ENCODE measurements around the gene MKRN1. TPM values are rescaled to one million over a fixed set of nuclear protein-coding genes. Genes with fewer than 3 reads are reported as not detected.

The MKRN1 gene
- total and polyA plus RNA-seq, 2 experiments from 2014 or later: 63.7 to 71.5 TPM

- 9% methylated on average over 2 of the region's 2 CpGs for WGBS (ENCODE audit: low lambda C conversion rate, missing lambda C conversion rate)
- peak overlapping the region; percentile 51 for H3K27ac ChIP-seq
- peak overlapping the region; percentile 97 for H3K4me3 ChIP-seq
- no peak for DNase-seq (ENCODE audit: low spot score)
- no peak for TF ChIP-seq CTCF (IDR thresholded peaks at IDR 0.05; ENCODE audit: poor library complexity)
- no peak for TF ChIP-seq EZH2 (IDR thresholded peaks at IDR 0.05; ENCODE audit: borderline replicate concordance)
- no peak for TF ChIP-seq EZH2phosphoT487 (IDR thresholded peaks at IDR 0.05; ENCODE audit: low read depth, severe bottlenecking, unreplicated experiment)
- H2AFZ ChIP-seq: peak overlapping the region; percentile 84
- H3K79me2 ChIP-seq: peaks cover 38% of the 10 kb centered on the region
- H3K36me3 ChIP-seq (replicated peaks; ENCODE audit: insufficient read depth, low read depth): no peaks in the 10 kb centered on the region
- H3K9me3 ChIP-seq (ENCODE audit: low read depth): no peaks in the 10 kb centered on the region
- peaks cover 10% of the 10 kb centered on the region for H3K4me1 ChIP-seq (ENCODE audit: insufficient read depth)
- peak overlapping the region; percentile 84 for H3K4me2 ChIP-seq
- no peaks in the 10 kb centered on the region for H3K27me3 ChIP-seq
- H4K20me1 ChIP-seq (ENCODE audit: insufficient read depth, poor library complexity, severe bottlenecking): peaks cover 35% of the 10 kb centered on the region
- no peaks in the 10 kb centered on the region for H3K9me2 ChIP-seq (replicated peaks; ENCODE audit: insufficient read depth)
These were observed 407 bp upstream of the MKRN1 start for GRCh38 chr7:140479739-140480084.

- Histone ChIP-seq H3K79me2 (peaks cover 51% of the 10 kb centered on the region), H3K4me1 (ENCODE audit: insufficient read depth) (peaks cover 10% of the 10 kb centered on the region), H2AFZ (peak overlapping the region; percentile 84), H3K9me3 (ENCODE audit: low read depth) (no peaks in the 10 kb centered on the region), H3K27me3 (no peaks in the 10 kb centered on the region), H3K36me3 (replicated peaks; ENCODE audit: insufficient read depth, low read depth) (no peaks in the 10 kb centered on the region), H3K4me3 (peak overlapping the region; percentile 97), H3K27ac (peak overlapping the region; percentile 96), H4K20me1 (ENCODE audit: insufficient read depth, poor library complexity, severe bottlenecking) (peaks cover 48% of the 10 kb centered on the region), H3K9me2 (replicated peaks; ENCODE audit: insufficient read depth) (no peaks in the 10 kb centered on the region), H3K4me2 (peak overlapping the region; percentile 84)
- TF ChIP-seq EZH2 (IDR thresholded peaks at IDR 0.05; ENCODE audit: borderline replicate concordance) (no peak), CTCF (IDR thresholded peaks at IDR 0.05; ENCODE audit: poor library complexity) (no peak), EZH2phosphoT487 (IDR thresholded peaks at IDR 0.05; ENCODE audit: low read depth, severe bottlenecking, unreplicated experiment) (no peak)
- WGBS (ENCODE audit: low lambda C conversion rate, missing lambda C conversion rate): 2% methylated on average over 40 of the region's 69 CpGs
- DNase-seq (ENCODE audit: low spot score): peak; percentile 67
These were observed 851 bp downstream of the MKRN1 start for GRCh38 chr7:140478246-140479061.

GRCh38 chr7:140476698-140477261 is 2.5 kb downstream of the MKRN1 start:
- Histone ChIP-seq H3K9me3 (ENCODE audit: low read depth) (no peaks in the 10 kb centered on the region), H3K36me3 (replicated peaks; ENCODE audit: insufficient read depth, low read depth) (no peaks in the 10 kb centered on the region), H3K4me2 (peak overlapping the region; percentile 84), H3K27ac (peak overlapping the region; percentile 96), H3K4me1 (ENCODE audit: insufficient read depth) (peaks cover 10% of the 10 kb centered on the region), H3K4me3 (no peak overlapping the region), H3K27me3 (no peaks in the 10 kb centered on the region), H2AFZ (no peak overlapping the region), H4K20me1 (ENCODE audit: insufficient read depth, poor library complexity, severe bottlenecking) (peaks cover 65% of the 10 kb centered on the region), H3K79me2 (peaks cover 68% of the 10 kb centered on the region), H3K9me2 (replicated peaks; ENCODE audit: insufficient read depth) (no peaks in the 10 kb centered on the region)
- no peak for TF ChIP-seq CTCF (IDR thresholded peaks at IDR 0.05; ENCODE audit: poor library complexity)
- TF ChIP-seq EZH2 (IDR thresholded peaks at IDR 0.05; ENCODE audit: borderline replicate concordance): no peak
- TF ChIP-seq EZH2phosphoT487 (IDR thresholded peaks at IDR 0.05; ENCODE audit: low read depth, severe bottlenecking, unreplicated experiment): no peak
- no peak for DNase-seq (ENCODE audit: low spot score)
- WGBS (ENCODE audit: low lambda C conversion rate, missing lambda C conversion rate): 70% methylated on average over 11 of the region's 11 CpGs
